Stimulated activated CD8-positive, alpha-beta memory T cell treated with anti-CD3 and anti-CD28 coated beads, Interleukin-12 subunit alpha, Interleukin-12 subunit beta, amount 100 ng/mL, for 1 hour (primary cell): ENCODE measurements around the gene PRTN3.
"Not testable (repeated sequence)": the region's sequence is repeated elsewhere in the genome, so short reads cannot be mapped to it uniquely, and the experiment has no call there.

ENCODE experiments used
- DNase-seq: peaks from one replicate; pipeline ENCODE4 v3.0.0-alpha.2; 2020; ENCODE audit warnings: low read depth

PRTN3 gene

DNA sequence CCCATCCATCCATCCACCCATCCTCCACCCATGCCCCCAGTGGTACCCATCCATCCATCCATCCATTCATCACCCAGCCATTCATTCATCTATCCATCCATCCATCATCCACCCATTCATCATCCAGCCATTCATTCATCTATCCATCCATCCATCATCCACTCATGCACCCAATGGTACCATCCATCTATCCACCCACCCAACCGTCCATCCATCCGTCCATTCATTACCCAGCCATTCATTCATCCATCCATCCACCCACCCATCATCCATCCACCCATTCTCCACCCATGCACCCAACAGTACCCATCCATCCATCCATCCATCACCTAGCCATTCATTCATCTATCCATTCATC lies 24.3 kb upstream of the PRTN3 start:
- DNase-seq: no peak

- not testable (repeated sequence) for DNase-seq
Observed at GRCh38 chr19:820212-820611, 20.6 kb upstream of the PRTN3 start.

GRCh38 chr19:821231-821824 lies 19.5 kb upstream of the PRTN3 start:
- DNase-seq: no peak

- no peak for DNase-seq
Observed at GRCh38 chr19:821825-822503, 18.8 kb upstream of the PRTN3 start, which contains the start of gene PLPPR3. Gene PLPPR3 (minus strand): TSS chr19:821955. CDS start chr19:821559, 396 bp downstream.

DNA sequence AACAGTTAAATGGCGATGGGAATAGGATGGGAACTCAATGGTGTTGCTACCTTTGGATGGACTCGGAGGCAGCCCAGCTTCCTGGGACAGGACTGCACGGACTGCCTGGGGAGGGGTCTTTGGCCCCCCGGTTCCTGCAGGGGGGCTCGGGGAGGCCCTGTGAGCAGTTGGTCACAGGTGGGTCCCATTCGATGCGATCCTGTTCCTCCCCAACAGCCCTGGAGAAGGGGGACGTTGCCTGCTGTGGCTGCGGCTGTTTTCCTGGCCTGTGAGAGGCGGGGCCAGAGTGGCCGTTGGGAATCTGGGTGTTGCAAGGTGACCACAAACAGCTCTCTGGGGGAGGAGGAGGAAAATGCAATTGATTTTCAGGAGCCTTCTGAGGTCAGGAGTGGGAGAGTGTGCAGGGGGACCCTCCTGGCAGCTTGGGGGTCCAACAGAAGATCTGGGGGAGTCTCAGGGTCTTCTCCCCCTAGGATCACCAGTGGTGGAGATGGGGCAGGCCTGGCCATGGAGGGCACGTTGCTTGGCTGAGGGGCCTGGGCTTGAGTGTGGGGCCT lies 17.2 kb upstream of the PRTN3 start:
- no peak for DNase-seq

- no peak for DNase-seq
Observed at GRCh38 chr19:824885-825284, 15.9 kb upstream of the PRTN3 start.

DNA sequence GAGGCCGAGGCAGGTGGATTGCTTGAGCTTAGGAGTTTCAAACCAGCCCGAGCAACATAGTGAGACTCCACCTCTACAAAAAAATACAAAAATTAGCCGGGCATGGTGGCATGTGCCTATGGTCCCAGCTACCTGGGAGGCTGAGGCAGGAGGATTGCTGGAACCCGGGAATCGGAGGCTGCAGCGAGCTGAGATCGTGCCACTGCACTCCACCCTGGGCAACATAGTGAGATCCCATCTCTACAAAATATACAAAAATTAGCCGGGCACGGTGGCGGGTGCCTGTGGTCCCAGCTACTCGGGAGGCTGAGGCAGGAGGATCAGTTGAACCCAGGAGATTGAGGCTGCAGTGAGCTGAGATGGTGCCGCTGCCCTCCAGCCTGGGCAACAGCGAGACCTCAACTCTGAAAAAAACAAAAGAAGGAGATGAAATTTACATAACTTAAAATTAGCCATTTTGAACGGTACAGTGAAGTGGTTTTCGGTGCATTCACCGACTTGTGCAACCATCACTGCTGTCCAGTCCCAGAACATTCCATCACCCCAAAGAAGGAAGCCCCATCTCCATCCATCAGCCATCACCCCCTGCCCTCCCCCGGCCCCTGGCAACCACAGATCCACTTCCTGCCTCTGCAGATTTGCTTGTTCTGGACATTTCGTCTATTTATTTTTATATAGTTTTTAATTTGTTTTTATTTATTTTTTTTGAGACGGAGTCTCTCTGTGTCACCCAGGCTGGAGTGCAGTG lies 14.7 kb upstream of the PRTN3 start:
- DNase-seq: no peak

DNA sequence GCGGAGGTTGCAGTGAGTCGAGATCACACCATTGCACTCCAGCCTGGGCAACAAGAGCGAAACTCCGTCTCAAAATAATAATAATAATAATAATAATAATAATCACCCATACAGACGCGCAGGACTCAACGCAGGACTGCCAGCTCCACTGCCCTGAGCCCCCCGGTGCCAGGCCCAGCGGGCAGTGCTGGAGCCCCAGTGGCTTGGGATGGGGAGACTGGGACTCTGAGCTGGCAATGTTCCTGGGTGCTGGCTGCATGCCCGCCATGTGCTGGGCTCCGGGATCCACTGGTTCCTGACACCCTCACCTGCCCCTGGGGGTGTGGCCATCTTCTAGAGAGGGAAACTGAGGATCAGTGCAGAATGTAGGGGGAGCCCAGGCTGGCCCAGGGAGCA lies 13.5 kb upstream of the PRTN3 start:
- DNase-seq: no peak

DNA sequence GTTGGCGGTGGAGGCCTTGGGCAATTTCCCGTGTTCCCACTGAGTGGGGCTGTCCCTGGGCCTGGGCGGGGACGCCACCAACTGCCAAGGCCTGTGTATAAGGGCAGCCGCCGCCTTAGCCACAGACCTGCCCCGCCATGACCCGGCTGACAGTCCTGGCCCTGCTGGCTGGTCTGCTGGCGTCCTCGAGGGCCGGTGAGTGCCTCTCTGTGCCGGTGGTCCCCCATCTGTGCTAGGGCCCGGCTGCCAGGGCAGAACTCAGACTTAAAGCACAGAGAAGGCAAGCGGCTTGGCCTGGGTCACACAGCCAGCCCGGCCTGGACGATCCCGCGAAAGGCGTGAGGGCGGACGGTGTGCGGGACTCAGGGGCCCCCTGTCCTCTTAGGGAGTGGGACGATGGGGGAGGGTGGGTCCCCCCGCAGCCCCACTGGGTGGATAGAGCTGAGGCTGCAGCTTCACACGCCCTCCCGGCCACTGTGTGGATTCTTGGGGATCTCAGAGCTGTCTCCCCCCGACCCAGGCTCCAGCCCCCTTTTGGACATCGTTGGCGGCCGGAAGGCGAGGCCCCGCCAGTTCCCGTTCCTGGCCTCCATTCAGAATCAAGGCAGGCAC lies 13.0 kb upstream of the PRTN3 start, which contains the start of gene AZU1:
AZU1 (plus strand) TSS at position 128 of the 612 bp plus-strand sequence; CDS start at position 138, 10 bp downstream.
- DNase-seq: no peak

DNA sequence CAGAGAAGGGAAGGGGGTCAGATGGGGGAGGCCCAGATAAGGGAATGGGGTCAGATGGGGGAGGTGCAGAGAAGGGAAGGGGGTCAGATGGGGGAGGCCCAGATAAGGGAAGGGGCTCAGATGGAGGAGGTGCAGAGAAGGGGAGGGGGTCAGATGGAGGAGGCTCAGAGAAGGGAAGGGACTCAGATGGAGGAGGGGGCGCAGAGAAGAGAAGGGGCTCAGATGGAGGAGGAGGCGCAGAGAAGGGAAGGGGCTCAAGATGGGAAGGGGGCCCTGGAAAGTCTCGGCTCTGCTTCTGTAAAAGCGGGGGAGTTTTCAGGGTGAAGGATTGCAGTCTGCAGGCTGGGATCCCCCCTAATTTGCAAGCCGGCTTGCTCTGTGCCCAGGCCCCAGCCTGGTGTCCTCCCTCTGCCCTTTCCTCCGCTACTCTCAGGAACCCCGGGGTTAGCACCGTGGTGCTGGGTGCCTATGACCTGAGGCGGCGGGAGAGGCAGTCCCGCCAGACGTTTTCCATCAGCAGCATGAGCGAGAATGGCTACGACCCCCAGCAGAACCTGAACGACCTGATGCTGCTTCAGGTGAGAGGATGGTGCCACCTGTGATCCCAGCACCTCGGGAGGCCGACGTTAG lies 11.6 kb upstream of the PRTN3 start:
- DNase-seq: no peak

DNA sequence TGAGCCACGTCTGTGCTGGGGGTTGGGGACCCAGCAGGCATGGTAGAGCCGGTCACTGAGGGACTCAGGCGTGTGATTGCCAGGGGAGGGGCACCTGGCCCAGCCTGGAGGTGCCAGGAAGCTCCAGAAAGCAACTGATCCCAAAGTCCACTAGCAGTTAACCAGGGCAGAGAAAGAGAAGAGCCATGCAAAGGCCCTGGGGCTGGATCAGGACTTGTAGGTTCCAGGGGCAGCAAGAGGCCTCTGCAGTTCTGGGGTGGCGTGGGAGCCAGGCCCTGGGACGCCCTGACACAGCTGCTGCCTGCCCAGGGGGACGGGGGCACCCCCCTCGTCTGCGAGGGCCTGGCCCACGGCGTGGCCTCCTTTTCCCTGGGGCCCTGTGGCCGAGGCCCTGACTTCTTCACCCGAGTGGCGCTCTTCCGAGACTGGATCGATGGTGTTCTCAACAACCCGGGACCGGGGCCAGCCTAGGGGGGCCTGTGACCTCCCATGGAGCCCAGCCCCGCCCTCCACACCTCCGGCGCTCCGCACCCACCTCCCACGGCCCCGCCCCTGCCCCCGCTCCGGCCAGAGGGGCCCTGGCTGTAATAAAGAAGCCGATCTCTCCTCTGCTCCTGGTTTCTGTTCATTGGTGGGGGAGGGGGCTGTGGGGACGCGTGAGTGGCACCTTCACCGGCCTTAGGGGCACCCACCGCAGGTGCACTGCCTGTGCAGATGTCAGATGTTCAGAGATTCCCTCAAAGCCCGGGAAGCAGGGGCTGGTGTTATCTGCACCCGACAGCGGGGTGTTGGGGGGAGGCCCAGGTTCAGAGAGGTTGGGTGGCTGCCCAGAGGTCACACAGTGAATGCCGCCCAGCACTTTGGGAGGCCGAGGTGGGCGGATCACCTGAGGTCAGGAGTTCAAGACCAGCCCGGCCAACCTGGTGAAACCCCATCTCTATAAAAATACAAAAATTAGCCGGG lies 9.1 kb upstream of the PRTN3 start:
- no peak for DNase-seq

GRCh38 chr19:834216-834615 lies 6.6 kb upstream of the PRTN3 start:
- DNase-seq: no peak

DNA sequence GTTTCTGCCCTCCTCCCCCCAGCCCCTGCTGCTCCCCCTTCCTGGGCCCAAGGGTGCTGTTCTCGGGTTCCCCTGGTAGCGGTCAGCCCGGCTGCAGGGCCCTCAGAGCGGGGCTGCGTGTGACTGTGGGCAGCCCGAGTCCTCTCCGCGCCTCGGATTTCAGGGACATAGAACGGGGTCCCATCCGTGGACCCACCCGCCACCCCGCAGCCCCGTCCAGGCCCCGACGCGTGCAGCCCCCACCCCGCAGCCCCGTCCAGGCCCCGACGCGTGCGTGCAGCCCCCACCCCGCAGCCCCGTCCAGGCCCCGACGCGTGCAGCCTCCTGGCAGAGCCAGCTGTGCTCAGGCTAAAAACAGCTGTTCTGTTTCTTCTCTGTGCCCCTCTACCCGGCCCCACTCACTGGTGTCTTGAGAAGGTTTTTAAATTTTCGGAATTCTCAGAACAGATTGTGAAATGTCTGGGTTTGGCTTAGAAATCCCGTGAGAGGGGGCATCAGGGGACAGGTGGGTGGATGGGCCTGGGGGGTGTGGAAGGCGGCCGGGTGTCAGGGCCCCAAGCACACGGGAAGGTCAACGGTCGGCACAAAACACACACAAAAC lies 5.5 kb upstream of the PRTN3 start:
- no peak for DNase-seq

- DNase-seq: not testable (repeated sequence)
Observed at GRCh38 chr19:842802-843179, 2.0 kb downstream of the PRTN3 start.

GRCh38 chr19:843180-843835 lies 2.5 kb downstream of the PRTN3 start:
- DNase-seq: no peak

GRCh38 chr19:843836-844545 lies 3.2 kb downstream of the PRTN3 start:
- DNase-seq: no peak

GRCh38 chr19:844546-844971 lies 3.8 kb downstream of the PRTN3 start:
- DNase-seq: no peak

GRCh38 chr19:845707-846521 lies 5.1 kb downstream of the PRTN3 start:
- DNase-seq: no peak
